ENCODE measurements around the gene SLC25A44.
"Not testable (repeated sequence)": the region's sequence is repeated elsewhere in the genome, so short reads cannot be mapped to it uniquely, and the experiment has no call there.

SLC25A44 gene

DNA sequence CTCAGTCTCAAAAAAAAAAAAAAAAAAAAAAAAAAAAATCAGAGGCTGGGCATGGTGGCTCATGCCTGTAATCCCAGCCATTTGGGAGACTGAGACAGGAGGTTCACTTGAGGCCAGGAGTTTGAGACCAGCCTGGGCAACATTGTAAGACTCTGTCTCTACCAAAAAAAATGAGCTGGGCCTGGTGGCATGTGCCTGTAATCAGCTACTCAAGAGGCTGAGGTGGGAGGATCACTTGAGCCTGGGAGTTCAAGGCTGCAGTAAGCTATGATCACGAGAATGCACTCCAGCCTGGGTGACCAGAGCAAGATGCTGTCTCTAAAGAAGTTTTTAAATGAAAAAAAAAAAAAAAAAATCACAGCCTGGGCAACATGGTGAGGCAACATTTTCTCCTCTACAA, 30.2 kb upstream of the SLC25A44 start:
- DNase-seq (ENCODE audit: low spot score): no peak

GRCh38 chr1:156164125-156164831, 29.6 kb upstream of the SLC25A44 start:
- no peak for DNase-seq (ENCODE audit: low spot score)

GRCh38 chr1:156165083-156165482, 28.8 kb upstream of the SLC25A44 start:
- no peak for DNase-seq (ENCODE audit: low spot score)

DNA sequence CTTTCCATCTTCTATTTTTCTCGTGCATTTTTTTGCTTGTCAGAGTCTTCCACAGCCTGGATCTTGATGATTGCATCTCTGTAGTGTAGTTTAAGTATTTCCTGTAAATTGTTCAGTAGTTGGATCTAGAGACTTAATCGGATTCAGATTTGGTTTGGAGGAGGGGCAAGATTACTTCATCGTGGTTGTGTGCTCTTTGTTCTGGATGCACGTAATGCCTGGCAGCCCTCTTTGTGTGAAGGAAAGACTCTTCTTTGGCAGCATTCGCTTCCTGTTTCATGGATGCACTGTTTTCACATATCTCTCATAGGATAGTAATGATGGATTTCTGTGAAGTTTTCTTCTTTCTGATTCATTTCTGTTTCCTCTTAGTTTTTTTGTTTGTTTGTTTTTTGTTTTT, 26.4 kb upstream of the SLC25A44 start:
- no peak for DNase-seq (ENCODE audit: low spot score)

- DNase-seq (ENCODE audit: low spot score): no peak
These were observed 21.0 kb upstream of the SLC25A44 start for GRCh38 chr1:156172696-156173470.

GRCh38 chr1:156176610-156177210, 17.2 kb upstream of the SLC25A44 start:
- no peak for DNase-seq (ENCODE audit: low spot score)

DNA sequence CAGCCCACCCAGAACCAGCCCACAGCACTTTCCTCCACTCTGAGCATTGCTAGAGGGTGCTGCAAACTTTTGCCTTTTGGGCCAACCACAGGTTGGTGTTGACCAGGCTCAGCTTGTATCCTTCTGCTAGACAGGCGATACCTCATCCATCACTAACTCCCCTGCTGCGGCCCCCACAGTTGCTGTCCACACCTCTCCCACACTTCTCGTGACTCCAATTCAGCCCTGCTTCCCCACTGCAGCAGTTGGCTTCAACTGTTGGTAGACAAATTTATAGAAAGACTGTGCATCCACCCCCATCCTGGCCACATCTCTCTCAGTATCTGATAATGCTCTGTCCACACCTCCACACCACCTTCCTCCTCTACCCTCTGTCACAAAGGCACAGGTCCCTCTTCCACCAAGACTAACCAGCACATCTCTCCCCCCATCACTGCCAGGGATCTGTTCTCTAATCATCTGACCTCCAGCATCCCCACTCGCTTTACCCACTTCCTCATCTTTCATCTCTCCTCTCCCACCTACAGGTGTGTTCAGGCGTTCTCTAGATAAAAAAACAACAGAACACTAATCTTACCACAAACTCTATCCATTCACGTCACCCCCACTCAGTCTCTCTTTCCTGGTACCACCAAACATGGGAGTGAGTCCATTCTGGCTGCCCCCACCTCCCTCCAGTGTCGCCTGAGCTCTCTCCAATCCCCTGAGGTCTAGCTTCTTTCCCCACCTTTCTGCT, 15.8 kb upstream of the SLC25A44 start:
- DNase-seq (ENCODE audit: low spot score): no peak

DNA sequence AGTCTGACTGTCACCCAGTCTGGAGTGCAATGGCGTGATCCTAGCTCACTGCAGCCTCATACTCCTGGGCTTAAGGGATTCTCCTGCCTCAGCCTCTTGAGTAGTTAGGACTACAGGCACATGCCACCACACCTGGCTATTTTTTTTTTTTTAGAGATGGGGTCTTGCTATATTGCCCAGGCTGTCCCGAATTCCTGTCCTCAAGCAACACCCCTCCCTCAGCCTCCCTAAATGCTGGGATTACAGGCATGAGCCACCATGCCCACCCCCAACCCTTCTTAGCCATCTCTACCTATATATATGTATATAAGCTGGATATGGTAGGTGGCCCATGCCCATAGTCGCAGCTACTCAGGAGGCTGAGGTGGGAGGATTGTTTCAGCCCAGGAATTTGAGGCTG, 13.4 kb upstream of the SLC25A44 start:
- DNase-seq (ENCODE audit: low spot score): no peak

GRCh38 chr1:156181391-156181924, 12.4 kb upstream of the SLC25A44 start:
- DNase-seq (ENCODE audit: low spot score): not testable (repeated sequence)

- DNase-seq (ENCODE audit: low spot score): not testable (repeated sequence)
These were observed 11.7 kb upstream of the SLC25A44 start for GRCh38 chr1:156182010-156182779.

GRCh38 chr1:156186347-156187177, 7.3 kb upstream of the SLC25A44 start:
- not testable (repeated sequence) for DNase-seq (ENCODE audit: low spot score)

DNA sequence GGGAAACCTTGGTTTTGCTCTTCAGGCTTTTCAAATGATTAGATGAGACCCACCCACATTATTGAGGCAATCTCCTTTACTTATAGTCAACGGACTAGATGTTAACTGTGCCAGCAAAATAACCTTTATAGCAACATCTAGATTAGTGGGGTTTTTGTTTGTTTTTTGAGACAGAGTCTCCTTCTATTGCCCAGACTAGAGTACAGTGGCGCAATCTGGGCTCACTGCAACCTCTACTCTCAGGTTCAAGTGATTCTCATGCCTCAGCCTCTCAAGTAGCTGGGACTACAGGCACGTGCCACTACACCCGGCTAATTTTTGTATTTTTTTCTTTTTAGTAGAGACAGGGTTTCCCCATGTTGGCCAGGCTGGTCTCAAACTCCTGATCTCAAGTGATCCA, 3.6 kb upstream of the SLC25A44 start:
- not testable (repeated sequence) for DNase-seq (ENCODE audit: low spot score)

DNA sequence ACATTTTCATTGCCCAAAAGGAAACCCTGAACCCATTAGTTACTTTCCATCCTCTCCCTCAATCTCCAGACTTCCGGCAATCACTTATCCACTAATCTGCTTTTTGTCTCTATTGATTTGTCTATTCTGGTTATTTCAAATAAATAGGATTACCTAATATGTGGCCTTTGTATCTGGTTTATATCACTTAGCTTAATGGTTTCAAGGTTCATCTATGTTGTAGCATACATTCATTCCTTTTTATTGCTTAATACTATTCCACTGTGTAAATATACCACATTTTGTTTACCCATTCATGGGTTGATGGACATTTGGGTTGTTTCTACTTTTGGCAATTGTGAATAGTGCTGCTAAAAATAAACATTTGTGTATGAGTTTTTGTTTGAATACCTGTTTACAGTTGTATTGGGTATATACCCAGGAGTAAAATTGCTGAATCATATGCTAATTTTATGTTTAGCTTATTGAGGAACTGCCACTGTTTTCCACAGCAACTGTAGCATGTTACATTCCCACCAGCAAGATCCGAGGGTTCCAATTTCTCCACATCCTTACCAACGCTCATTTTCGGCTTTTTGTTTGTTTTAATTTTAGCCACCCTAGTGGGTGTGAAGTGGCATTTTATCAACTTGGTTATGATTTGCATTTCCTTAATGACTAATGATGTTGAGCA, 2.5 kb upstream of the SLC25A44 start:
- no peak for DNase-seq (ENCODE audit: low spot score)

- DNase-seq (ENCODE audit: low spot score): no peak
These were observed 756 bp upstream of the SLC25A44 start for GRCh38 chr1:156193208-156193487.

- DNase-seq (ENCODE audit: low spot score): no peak
These were observed 372 bp downstream of the SLC25A44 start for GRCh38 chr1:156194300-156194652.

GRCh38 chr1:156195853-156196252, 1.9 kb downstream of the SLC25A44 start:
- DNase-seq (ENCODE audit: low spot score): no peak

DNA sequence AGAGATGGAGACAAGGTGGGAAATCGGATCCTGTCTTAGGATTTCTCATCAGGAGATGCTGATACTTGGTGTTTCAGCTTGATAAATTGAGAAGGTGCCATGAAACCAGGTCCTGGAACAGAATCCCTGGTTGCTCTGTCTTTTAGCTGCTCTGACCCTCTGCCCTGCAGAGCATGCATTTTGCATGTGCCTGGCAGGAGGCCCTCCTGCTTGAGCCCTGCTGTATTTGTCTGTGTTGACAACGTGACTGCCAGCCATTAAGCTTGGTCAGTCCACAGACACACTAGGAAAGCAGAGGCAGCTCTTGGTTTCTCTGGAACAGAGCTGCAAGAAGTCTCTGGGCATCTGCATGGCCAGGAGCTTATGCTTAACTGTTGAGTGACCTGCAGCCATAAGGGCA, 2.5 kb downstream of the SLC25A44 start:
- no peak for DNase-seq (ENCODE audit: low spot score)

GRCh38 chr1:156198831-156199349, 5.0 kb downstream of the SLC25A44 start:
- DNase-seq (ENCODE audit: low spot score): no peak

- DNase-seq (ENCODE audit: low spot score): no peak
These were observed 6.1 kb downstream of the SLC25A44 start for GRCh38 chr1:156200044-156200443.

GRCh38 chr1:156203331-156203730, 9.4 kb downstream of the SLC25A44 start:
- no peak for DNase-seq (ENCODE audit: low spot score)
